Measurements from ENCODE around the gene HTRA2. TPM values are rescaled to one million over a fixed set of nuclear protein-coding genes. Genes with fewer than 3 reads are reported as not detected.
A peak's percentile ranks its signal among the peaks of the same experiment; 100 is the strongest.
"Not testable (repeated sequence)": the region's sequence is repeated elsewhere in the genome, so short reads cannot be mapped to it uniquely, and the experiment has no call there.

The HTRA2 gene
- 44.7 and 49.2 TPM in 2 replicates for total RNA-seq (2014; rRNA removed; shearing (Covaris generic))

DNA sequence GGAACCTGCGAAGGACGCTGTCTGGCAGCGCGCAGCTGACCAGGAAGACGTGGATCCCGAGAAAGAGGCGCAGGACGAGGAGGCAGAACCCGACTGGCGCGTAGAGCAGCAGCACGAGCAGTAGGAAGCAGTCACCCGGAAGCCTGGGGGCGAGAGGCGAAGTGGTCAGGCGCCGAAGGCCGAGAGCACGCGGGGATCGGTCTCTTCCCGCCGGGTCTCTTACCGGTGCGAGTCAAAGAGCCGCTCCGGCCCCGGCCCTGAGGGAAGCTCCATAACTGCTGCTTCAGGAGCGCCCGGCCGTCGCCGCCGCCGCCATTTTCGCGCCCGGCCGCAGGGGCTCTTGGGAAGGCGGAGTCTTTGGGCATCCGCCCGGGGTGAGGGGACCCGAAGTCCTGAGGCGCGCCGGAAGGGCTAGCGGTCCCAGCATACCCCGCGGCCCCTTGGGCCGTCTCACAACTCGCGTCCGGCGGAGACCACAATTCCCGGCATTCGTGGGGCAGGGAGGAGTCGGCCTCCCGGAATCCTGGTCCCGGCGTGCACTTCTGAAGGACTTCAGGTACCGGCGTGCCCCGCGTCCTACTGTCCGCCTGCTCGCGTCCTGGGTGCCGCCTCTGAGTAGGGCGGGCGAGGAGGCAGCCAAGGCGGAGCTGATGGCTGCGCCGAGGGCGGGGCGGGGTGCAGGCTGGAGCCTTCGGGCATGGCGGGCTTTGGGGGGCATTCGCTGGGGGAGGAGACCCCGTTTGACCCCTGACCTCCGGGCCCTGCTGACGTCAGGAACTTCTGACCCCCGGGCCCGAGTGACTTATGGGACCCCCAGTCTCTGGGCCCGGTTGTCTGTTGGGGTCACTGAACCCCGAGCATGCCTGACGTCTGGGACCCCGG, at the start of gene HTRA2, which contains the start of gene AUP1:
Gene HTRA2 (plus strand): TSS at position 577 of the 882 bp plus-strand sequence. CDS start 74 bp downstream, at position 651.
Gene AUP1 (minus strand): TSS at position 350 of the 882 bp plus-strand sequence. CDS start 77 bp downstream, at position 273.
- DNase-seq (ENCODE audit: low spot score): peak; percentile 99

DNA sequence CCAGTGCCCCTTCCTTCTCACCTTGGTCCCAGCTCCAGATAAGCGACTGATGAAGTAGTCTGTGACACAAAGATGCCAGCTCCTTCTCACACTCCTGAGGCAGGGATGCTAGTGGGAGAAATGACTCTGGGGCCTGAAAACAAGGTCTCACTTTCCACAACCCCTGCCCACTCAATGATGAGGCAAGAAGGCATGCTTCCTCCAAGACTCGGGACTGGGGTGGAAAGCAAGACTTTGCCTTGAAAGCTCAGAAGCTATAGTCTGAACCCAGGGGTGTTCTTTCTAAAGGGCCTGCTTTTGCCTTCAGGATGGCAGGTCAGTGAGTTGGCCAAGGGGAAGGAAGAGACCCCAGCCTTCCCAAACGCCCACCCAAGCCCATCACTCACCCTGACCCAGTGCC, 48.3 kb upstream of the HTRA2 start:
- DNase-seq (ENCODE audit: low spot score): no peak

DNA sequence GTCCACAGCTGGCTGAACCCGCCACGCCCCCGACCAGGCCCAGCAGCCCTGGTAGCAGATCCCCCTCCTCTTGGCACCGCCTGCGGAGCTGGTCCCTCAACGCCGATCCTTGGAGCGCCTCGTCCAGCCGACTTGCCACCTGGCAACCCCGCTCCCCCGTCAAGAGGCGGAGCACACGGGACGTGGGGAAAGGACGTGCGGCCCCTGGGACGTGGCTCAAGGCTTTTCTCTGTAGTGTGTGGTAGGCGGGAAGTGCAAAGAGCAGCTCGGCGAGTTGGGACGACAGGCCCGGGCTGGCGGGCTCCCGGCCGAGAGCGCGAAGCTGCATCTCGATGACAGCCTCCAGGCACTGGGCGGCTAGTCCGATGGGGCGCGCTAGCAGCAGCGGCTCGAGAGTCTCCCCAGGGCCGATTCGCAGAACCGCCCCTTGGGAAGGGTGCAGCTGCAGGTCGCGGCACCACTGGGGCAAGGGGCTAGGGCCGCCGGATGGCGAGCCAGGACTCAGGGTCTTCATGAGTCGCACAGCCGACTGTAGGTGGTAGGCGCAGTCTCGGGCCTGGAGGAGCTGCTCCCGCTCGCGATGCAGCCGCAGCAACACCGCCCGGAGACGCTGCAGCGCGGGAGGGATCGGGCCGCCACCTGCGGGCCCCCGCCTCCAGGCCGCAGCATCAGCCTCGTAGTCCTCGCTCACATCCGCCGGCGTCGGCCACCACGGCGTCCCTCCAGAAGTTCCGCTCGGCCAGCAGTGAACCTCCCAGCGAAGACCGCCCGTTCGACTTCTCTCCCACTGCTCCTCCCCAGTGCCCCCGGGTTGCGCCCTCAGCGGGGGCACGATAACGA, 47.6 kb upstream of the HTRA2 start:
- no peak for DNase-seq (ENCODE audit: low spot score)

DNA sequence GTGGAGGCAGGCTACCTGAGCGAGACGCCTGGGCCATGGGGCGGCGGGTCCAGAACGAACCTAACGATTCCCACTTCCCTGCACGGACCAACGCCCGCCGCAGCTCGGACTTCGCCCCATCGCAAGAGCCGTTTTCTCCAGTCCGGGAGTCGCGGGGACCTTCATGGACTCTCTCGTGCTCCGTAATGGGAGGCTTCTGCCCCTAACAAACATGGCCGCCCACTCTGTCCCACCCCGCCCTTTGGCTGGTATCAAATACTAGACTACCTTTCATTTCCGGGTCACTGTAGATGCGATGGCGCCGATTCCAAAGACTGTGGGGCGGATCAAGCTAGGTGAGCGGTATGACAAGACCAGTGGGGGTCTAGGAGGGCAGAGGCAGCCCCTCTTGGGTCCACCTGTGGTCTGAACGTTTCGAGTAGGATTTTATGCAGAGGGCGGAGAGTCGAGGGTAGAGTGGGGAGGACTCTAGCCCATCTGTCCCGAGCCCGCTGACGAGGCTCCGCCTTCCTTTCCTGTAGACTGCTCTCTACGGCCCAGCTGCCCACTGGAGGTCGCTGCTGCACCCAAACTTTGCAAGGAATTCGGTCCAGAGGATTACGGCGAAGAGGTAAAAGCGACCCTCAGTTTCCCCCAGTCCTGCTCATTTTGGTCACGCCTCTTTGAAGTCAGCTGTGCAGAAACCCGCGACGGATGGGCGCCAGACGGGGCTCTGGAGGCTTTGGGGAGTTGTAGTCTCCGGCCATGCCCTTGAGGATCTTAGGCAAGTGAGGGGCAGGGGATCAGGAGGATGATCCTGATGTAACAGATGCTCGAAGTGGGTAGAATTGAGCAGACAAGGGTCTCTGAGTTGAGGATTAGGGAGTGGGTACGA, 46.7 kb upstream of the HTRA2 start, which contains the start of the genes CCDC142 and TTC31:
Gene CCDC142 (minus strand): TSS at position 198 of the 874 bp plus-strand sequence. CDS start 161 bp downstream, at position 37.
Gene TTC31 (plus strand): TSS at position 281 of the 874 bp plus-strand sequence. CDS start 15 bp downstream, at position 296.
- peak; percentile 96 for DNase-seq (ENCODE audit: low spot score)

DNA sequence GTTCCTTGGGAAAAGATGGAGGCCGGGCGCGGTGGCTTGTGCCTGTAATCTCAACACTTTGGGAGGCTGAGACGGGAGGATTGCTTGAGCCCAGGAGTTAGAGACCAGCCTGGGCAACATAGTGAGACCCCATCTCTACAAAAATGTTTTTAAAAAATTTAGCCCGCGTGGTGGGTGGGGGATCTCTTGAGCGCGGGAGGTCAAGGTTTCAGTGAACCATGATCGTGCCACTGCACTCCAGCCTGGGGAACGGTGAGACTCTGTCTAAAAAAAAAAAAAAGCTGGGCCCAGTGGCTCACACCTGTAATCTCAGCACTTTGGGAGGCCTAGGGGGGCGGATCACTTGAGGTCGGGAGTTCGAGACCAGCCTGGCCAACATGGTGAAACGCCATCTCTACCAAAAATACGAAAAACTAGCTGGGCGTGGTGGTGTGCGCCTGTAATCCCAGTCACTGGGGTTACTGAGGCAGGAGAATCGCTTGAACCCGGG, 46.0 kb upstream of the HTRA2 start:
- not testable (repeated sequence) for DNase-seq (ENCODE audit: low spot score)

DNA sequence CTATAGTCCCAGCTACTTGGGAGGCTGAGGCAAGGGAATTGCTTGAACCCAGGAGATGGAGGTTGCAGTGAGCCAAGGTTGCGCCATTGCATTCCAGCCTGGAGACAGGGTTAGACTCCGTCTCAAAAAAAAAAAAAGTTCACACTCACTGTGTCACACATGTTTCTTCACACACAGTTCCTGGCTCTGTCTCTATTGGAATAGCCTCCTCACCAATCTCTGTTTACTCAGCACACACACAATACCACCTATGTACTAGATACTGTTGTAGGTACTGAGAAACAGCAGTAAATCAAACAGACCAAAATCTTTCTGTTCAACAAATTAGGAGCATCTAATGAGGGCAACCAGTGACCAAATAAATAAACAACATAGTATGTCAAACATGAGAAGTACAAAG, 43.6 kb upstream of the HTRA2 start:
- DNase-seq (ENCODE audit: low spot score): no peak

DNA sequence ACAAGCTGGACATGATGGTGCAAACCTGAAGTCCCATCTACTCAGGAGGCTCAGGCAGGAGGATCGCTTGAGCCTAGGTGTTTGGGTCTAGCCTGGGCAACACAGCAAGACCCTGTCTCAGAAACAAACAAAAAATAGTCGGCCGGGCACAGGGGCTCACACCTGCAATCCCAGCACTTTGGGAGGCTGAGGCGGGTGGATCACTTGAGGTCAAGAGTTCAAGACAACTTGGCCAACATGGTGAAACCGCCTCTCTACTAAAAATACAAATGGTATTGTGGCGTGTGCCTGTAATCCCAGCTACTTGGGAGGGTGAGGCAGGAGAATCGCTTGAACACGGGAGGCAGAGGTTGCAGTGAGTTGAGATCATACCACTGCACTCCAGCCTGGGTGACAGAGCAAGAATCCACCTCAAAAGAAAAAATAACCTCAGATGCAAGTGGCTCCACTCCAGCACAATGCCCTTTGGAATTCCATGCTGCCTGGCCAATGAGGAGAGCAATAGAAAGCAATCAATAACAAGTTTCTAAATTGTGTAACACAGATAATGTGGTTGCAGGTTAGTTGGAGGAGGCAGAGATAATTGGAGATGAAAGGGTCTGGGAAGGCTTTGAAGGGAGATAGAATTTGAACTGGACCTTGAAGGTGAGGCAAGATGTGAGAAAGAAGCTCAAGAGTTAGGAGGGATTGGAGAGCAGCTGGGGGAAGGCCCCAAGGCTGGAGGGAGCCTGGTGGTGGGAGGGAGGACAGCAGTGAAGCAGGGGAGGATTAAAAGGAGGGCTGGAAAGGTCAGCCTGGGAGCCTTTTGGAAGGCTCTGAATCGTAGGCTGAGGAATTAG, 40.9 kb upstream of the HTRA2 start:
- no peak for DNase-seq (ENCODE audit: low spot score)

DNA sequence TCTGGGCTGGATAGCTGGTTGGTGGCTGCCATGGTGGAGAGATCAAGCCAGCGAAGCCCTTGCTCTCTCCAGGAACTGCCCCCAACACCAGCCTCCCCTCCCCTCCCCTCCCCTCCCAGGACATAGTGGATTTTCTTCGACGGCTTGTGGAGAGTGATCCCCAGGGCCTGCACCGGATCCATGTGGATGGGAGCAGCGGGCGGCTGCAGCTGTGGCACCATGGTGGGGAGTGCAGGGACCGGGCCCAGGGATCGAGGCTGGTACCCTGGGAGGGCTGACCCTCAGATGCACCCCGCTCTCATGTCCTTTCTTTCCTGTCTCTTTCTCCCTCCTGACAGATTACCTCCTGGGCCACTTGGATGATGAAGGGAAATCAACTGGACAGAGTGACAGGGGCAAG, 39.8 kb upstream of the HTRA2 start:
- no peak for DNase-seq (ENCODE audit: low spot score)

DNA sequence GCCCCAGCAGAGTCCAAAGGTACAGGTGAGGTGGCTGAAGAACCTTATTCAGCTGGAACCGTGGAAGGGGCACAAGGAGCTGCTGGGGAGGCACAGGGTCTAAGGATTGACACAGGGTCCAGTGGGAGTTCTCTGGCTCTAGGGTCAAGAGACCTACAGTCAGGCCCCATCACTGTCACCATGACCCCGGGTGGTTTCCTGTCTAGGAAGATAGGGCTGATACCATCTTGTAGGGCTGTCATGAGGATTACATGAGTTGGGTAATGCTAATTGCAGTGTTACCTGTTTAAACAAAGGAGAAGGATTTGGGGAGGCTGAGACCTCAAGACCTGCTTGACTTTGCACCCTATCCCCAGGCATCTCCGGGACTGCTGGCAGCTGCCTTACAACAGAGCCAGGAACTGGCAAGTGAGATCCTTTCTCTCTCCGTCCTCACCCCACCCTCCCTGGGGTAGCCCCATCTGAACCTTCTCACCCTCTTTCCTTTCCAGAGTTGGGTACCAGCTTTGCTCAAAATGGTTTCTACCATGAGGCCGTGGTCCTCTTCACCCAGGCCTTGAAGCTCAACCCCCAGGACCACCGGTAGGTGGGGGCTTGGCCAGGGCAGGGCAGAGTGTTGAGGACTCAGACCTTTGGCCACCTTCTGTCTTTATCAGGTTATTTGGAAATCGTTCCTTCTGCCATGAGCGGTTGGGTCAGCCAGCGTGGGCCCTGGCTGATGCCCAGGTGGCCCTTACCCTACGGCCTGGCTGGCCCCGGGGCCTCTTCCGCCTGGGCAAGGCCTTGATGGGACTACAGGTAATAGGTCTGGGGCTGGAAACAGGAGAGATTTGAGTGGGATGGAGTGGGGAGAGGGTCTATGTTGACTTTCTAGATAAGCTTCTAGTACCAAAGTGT, 37.8 kb upstream of the HTRA2 start:
- DNase-seq (ENCODE audit: low spot score): no peak

DNA sequence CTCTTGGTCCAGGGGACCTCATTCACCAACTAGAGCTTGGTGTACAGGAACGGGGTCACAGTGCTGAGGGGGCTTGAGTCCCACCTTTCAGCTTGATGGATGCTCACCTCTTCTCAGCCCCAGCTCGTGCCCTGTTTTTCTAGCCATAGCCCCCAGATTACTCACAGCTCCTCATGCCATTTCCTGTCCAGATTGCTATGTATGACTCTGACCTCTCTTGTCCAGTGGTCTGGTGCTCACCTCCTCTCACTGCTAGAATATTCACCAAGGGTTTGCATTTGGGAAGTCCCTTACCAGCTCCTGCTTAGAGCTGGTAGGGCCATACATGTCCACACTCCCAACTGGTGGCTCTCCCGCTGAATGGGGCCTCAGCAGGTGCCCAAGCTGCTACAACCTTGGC, 36.2 kb upstream of the HTRA2 start:
- DNase-seq (ENCODE audit: low spot score): no peak

DNA sequence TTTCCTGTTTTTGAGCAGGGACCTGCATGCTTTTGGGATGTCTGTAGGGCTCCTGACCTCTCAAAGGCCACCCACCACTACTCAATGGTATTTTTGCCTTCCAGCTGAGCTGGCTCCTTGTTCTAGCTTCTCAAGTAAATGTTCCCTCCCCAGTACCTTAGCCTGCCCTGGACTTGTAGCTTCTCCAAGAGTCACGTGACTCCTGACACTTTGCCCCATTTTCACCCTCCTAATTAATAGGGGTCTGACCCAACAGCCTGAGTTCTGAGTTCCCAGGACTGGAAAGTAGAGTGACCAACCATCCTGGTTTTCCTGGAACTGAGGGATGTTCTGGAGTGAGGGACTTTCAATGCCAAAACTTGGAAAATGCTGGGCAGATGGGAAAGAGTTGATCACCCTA, 34.3 kb upstream of the HTRA2 start:
- no peak for DNase-seq (ENCODE audit: low spot score)

DNA sequence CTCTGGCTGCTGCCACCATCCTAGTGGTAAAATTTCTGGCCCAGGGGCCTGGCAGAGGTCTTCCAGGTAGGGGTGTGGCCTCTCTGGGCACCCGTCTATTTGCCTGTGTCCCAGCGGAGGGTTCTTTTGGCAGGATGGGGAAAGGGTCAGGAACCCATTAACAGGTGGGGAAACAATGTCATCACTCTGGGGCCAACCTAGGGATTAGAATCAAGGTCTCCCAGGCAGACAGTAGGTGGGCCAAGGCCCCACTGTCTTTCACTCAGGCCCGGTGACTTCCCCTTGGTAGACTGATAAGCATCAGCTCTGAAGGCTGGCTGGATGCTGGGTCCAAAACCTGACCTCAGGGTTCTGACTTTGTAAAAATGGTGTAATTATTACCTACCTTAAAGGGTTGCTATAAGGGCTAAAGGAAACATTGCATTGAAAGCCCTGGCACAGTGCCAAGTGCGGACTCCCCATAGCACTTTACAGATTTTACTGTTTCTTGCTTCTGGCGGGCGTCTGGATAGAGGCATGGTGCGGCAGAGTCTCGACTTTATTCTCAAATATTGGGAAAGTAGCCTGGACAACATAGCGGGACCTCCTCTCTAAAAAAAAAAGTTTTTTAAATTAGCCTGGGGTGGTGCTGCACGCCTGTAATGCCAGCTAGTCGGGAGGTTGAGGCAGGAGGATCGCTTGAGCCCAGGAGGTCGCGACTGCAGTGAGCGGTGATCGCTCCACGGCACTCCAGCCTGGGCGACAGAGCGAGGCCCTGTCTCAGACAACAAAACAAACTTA, 32.5 kb upstream of the HTRA2 start:
- DNase-seq (ENCODE audit: low spot score): peak; percentile 26

DNA sequence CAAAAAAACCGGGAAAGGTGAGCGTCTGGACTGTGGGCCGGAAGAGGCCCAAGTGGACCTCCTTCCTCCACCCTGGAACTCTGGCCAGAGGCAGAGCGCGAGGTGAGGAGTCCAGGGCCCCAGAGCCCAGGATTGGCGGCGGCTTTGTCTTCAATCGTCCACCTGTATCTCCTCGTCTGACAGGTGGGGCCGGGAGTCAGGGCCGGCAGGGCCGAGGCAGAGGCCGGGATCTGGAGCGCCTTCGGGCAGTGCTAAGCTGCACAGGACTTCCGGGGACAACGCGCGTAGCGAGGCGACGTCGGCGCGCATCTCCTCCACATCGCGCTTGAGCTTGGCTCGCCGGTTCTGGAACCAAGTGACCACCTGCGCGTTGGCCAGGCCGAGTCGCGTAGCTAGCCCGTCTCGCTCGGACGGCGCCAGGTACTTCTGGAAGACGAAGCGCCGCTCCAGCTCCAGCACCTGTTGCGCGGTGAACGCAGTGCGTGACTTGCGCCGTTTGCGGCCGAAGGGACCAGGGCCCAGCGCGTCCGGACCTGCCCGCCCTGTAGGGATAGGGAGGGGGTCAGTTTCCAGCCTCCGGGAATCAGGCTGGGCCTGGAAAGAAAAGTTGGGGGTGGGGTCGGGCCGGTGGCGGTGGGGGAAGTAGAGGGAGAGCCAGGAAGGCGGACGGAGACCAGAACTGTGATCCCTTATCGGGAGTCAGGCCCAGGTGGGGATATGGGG, 31.8 kb upstream of the HTRA2 start:
- DNase-seq (ENCODE audit: low spot score): peak; percentile 62

DNA sequence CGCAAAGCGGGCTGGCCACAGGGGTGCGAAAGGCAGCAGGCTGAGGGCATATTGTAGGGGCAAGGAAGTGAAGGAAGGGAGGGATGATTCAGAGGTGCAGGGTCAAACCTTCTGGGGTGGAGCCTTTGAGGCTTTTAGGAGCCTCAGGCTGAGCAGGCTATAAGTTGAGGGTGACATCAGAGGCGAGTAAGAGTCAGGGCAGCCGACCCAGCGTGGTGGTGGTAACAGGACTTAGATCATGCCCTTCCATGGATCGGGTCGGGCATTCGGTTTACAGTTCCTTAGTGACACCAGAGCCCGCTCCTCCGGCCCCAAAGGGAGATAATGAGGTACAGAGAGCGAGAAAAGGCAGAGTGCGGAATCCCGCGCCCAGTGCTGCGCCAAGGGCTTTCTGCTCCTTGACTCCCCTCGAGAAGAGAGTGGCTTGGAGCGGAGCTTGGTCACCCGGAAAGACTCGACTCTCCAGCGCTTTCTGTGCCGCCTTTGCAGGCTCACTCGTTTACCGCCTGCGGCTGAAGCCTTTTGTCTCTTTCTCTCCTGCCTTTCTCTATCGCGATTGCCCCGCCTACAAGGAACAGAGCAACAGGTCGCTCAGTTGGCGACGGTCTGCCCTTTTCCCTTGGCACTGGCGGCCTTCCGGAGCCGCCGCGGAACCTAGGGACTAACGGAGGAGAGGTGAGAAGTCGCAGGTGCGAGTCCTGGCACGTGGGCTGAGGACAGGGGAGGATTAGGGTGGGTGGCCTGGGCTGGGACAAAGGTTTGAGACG, 31.1 kb upstream of the HTRA2 start:
- peak; percentile 67 for DNase-seq (ENCODE audit: low spot score)

DNA sequence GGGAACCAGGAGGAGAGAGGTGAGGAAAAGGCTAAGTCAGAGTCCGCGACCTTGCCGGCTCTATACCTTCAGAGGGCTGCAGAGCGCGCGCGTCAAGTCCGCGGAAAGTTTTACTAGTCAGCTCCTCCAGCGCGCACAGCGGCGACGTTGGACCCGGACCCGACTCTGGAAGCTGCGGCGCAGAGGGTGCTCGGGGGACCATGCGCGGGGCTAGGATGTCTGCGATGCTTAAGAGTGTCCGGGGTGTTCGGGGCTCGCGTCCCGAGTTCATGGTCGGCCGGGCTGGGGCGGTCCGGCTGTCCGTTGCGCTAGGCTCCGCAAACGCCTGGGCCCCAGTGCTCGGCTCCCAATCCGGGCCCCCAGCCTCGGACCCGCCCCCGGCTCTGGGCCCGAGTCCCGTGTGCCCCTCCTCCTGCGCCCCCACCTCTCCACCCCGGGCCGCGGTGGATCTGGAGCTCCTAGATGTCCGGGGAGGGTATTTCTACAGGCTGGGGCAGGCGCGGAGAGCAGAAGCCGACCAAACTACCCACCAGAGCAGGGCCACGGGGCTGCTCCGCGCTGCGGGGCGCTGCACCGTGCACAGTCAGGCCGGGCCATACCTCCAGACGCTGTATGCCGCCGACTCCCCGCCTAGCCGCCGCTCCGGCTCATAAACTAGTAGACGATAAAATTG, 30.3 kb upstream of the HTRA2 start, which contains the start of gene LBX2:
Gene LBX2 (minus strand): TSS at position 337 of the 673 bp plus-strand sequence. CDS start 66 bp downstream, at position 271.
- no peak for DNase-seq (ENCODE audit: low spot score)

Measured in HT-29 (cell line).